ENCODE data around the gene AFP.
"Not testable (repeated sequence)": the region's sequence is repeated elsewhere in the genome, so short reads cannot be mapped to it uniquely, and the experiment has no call there.

The AFP gene

DNA sequence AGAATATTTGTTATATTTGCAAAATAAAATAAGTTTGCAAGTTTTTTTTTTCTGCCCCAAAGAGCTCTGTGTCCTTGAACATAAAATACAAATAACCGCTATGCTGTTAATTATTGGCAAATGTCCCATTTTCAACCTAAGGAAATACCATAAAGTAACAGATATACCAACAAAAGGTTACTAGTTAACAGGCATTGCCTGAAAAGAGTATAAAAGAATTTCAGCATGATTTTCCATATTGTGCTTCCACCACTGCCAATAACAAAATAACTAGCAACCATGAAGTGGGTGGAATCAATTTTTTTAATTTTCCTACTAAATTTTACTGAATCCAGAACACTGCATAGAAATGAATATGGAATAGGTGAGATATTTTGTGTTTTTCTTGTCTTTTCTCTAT lies at the start of gene AFP:
Gene AFP, plus strand, starts transcription at position 238 of the 400 bp plus-strand sequence. Its CDS starts 42 bp downstream, at position 280.
- H3K4me3 ChIP-seq (ENCODE audit: low read depth, low read length), result no peak within 1 kb of the TSS
- no peak for DNase-seq (ENCODE audit: low read depth)

DNA sequence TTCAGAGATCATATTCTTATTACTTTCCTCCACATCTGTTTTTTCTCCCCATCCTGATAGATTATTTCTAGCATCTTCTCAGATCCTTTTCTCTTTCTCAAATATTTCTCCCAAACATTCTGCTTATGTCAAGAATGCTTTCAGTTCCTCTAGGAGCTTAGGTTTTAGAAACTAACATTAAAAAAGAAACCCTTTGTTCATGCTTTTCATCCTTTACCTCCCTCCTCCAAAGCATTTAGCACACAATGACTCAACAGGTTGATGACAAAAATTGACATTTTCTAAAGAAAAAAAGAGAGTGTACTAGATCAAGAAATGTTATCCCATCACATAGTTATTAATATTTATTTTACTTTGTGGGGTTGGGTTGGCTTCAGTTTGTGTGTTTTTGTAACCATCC lies 48.5 kb upstream of the AFP start:
- DNase-seq (ENCODE audit: low read depth), result no peak
- no peak overlapping the region for H3K4me3 ChIP-seq (ENCODE audit: low read depth, low read length)

DNA sequence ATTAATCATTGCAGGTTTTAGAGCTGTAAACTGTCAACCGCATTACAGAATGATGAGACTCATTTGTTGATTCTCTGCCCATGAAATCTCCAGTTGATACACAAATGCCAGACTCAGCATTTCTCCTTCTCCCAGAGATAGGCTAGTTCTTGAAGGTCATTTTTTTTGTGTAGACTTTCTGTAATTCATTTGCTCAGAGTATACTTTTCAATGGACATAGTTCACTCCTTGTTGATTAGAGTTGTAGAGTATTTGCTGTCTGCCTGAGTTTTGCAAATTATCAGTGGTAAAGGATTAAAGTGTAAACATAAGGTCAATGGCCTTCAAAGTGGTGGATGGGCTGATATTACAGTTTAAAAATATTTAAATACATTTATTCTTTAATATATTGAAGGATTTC lies 47.1 kb upstream of the AFP start:
- DNase-seq (ENCODE audit: low read depth), result no peak
- H3K4me3 ChIP-seq (ENCODE audit: low read depth, low read length), result no peak overlapping the region

DNA sequence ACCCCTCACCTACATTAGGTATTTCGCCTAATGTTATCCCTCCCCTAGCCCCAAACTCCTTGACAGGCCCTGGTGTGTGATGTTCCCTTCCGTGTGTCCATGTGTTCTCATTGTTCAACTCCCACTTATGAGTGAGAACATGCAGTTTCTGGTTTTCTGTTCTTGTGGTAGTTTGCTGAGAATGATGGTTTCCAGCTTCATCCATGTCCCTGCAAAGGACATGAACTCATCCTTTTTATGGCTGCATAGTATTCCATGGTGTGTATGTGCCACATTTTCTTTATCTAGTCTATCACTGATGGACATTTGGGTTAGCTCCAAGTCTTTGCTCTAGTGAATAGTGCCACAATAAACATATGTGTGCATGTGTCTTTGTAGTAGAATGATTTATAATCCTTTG lies 46.4 kb upstream of the AFP start:
- DNase-seq (ENCODE audit: low read depth); H3K4me3 ChIP-seq (ENCODE audit: low read depth, low read length): not testable (repeated sequence)

DNA sequence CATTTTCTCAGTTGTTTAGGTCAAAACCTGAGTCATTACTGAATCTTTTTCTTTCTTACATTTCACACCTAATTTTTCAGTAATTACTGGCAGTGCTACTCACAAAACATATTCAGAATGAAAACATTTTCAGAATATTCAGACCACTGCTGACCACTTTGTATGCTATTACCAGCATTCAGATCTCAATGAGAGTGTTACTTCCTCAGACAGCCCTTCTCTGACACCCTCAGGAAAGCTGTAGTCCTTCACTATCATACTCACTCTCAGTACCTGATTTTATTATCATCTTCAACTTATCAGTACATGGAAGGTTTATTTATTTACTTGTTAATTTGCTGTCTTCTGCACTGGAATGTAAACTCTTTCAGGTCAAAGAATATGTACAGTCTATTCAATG lies 44.2 kb upstream of the AFP start:
- no peak overlapping the region for H3K4me3 ChIP-seq (ENCODE audit: low read depth, low read length)
- DNase-seq (ENCODE audit: low read depth), result no peak

DNA sequence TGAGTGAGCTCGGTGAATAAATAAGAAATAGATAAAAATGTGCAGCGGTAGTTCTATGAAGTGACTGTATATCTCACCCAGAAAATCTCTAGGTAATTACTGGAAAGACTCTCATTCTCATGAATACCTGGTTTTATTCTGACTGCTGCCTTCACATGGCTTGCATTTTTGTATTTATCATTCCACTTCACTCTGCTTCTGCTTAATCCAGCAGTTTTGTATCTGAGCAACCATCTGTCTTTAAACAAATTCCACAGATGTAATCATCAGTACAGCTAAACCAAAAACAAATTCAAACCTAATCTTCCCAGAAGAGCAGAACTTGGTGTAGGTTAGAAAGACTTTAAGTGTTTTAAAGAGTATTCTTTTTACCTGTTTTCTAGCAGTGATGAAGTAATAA lies 43.1 kb upstream of the AFP start:
- no peak for DNase-seq (ENCODE audit: low read depth)
- no peak overlapping the region for H3K4me3 ChIP-seq (ENCODE audit: low read depth, low read length)

DNA sequence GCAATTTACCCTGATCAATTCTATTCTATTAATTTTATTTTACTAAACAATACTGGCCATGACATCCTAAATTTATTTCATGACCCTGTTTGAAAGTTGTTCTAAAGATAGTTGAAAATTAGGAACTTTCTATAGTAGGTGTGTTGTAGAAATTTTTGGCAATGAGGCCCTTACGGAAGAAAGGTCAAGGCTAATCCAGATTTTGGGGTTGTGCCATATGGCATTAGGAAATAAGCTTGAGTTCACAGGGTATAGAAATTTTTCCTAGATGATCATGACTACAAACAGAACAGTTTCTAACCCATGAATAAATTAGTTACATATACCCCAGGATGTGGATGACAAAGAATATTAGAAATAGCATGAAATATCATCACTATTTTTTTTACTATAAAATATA lies 39.7 kb upstream of the AFP start:
- DNase-seq (ENCODE audit: low read depth), result no peak
- H3K4me3 ChIP-seq (ENCODE audit: low read depth, low read length), result no peak overlapping the region

DNA sequence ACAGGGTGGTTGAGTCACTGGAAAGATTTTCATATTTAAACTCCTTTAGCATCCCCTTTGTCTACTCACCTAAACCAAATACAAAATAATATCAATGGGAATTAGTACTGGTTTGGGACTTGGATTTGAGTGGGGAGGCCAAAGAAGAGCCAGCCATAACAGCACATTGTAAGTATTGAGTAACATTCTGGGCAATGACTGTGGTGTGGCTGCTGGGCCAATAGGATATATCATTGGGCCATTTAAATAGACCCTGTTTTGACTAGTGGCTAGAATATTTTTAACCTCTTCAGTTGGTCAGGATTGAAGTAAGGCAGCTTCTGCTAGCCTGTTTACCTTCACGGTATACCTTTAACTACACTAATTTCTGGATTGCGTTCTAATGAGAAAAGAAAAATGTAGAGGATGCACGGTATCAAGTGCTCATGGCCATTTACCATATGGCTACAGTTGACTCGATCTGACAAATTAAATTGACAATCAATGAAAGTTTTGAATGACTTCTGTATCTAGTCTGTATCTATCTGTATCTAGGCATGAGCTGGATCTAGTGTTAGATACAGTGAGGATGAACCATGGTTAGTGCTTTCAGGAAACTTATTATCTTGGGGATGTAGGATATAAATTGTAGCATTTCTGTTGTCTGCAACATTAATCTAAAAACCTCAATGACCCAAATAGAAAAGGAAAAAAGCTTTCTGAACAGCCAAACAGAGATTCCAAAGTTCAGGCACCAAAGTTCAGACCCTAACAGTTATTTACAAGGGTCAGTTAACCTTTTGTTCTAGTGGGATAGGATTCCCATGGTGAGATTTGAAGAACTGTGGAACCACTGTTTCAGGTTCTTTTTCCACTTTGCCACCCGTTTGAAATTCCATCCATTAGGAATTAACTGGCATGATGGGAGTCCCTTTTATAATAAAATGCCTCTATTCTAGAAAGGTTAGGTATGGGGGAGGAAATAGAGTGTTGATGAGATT lies 38.7 kb upstream of the AFP start:
- no peak for DNase-seq (ENCODE audit: low read depth)
- H3K4me3 ChIP-seq (ENCODE audit: low read depth, low read length), result no peak overlapping the region

DNA sequence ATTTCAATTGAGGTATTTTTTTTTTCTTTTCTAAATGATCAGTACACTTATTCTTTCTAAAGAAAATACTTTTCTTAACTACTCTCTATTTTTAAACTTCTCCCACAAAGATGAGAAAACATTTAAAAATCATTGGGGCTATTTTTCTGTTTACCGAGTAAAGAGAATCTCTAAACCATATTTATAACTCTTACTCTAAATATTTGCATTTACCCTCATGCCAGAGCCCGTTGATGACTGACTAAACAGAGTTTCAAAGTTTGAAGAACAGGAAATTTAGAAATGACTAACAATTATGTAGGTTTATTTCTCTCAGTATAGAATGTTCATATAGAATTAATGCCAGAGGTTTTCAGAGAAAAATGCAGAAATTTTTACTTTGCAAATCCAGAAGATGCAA lies 34.6 kb upstream of the AFP start:
- DNase-seq (ENCODE audit: low read depth), result no peak
- H3K4me3 ChIP-seq (ENCODE audit: low read depth, low read length), result no peak overlapping the region

DNA sequence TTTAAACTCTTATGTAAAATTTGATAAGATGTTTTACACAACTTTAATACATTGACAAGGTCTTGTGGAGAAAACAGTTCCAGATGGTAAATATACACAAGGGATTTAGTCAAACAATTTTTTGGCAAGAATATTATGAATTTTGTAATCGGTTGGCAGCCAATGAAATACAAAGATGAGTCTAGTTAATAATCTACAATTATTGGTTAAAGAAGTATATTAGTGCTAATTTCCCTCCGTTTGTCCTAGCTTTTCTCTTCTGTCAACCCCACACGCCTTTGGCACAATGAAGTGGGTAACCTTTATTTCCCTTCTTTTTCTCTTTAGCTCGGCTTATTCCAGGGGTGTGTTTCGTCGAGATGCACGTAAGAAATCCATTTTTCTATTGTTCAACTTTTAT lies 32.0 kb upstream of the AFP start, which contains the start of gene ALB:
Gene ALB, plus strand, starts transcription at position 246 of the 400 bp plus-strand sequence. Its CDS starts 41 bp downstream, at position 287.
- DNase-seq (ENCODE audit: low read depth), result no peak
- no peak within 1 kb of the TSS for H3K4me3 ChIP-seq (ENCODE audit: low read depth, low read length)

DNA sequence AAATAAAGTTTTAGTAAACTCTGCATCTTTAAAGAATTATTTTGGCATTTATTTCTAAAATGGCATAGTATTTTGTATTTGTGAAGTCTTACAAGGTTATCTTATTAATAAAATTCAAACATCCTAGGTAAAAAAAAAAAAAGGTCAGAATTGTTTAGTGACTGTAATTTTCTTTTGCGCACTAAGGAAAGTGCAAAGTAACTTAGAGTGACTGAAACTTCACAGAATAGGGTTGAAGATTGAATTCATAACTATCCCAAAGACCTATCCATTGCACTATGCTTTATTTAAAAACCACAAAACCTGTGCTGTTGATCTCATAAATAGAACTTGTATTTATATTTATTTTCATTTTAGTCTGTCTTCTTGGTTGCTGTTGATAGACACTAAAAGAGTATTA lies 31.6 kb upstream of the AFP start:
- DNase-seq (ENCODE audit: low read depth), result no peak
- no peak overlapping the region for H3K4me3 ChIP-seq (ENCODE audit: low read depth, low read length)

DNA sequence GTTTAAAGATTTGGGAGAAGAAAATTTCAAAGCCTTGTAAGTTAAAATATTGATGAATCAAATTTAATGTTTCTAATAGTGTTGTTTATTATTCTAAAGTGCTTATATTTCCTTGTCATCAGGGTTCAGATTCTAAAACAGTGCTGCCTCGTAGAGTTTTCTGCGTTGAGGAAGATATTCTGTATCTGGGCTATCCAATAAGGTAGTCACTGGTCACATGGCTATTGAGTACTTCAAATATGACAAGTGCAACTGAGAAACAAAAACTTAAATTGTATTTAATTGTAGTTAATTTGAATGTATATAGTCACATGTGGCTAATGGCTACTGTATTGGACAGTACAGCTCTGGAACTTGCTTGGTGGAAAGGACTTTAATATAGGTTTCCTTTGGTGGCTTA lies 30.9 kb upstream of the AFP start:
- no peak for DNase-seq (ENCODE audit: low read depth)
- no peak overlapping the region for H3K4me3 ChIP-seq (ENCODE audit: low read depth, low read length)

DNA sequence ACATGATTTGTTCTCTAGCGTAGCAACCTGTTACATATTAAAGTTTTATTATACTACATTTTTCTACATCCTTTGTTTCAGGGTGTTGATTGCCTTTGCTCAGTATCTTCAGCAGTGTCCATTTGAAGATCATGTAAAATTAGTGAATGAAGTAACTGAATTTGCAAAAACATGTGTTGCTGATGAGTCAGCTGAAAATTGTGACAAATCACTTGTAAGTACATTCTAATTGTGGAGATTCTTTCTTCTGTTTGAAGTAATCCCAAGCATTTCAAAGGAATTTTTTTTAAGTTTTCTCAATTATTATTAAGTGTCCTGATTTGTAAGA lies 29.5 kb upstream of the AFP start:
- no peak overlapping the region for H3K4me3 ChIP-seq (ENCODE audit: low read depth, low read length)
- no peak for DNase-seq (ENCODE audit: low read depth)

DNA sequence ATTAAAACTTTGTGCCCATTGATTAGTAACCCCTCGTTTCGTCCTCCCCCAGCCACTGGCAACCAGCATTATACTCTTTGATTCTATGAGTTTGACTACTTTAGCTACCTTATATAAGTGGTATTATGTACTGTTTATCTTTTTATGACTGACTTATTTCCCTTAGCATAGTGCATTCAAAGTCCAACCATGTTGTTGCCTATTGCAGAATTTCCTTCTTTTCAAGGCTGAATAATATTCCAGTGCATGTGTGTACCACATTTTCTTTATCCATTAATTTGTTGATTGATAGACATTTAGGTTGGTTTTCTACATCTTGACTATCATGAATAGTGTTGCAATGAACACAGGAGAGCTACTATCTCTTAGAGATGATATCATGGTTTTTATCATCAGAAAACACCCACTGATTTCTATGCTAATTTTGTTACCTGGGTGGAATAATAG lies 28.8 kb upstream of the AFP start:
- DNase-seq (ENCODE audit: low read depth), result no peak

DNA sequence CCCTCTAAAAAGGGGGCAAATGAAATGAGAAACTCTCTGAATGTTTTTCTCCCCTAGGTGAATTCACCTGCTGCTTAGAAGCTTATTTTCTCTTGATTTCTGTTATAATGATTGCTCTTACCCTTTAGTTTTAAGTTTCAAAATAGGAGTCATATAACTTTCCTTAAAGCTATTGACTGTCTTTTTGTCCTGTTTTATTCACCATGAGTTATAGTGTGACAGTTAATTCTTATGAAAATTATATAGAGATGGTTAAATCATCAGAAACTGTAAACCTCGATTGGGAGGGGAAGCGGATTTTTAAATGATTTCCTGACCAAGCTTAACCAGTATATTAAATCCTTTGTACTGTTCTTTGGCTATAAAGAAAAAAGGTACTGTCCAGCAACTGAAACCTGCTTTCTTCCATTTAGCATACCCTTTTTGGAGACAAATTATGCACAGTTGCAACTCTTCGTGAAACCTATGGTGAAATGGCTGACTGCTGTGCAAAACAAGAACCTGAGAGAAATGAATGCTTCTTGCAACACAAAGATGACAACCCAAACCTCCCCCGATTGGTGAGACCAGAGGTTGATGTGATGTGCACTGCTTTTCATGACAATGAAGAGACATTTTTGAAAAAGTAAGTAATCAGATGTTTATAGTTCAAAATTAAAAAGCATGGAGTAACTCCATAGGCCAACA lies 27.7 kb upstream of the AFP start:
- no peak overlapping the region for H3K4me3 ChIP-seq (ENCODE audit: low read depth, low read length)
- no peak for DNase-seq (ENCODE audit: low read depth)

More for the DNA sequence above, 28.8 kb upstream of the AFP start:
- no peak overlapping the region for H3K4me3 ChIP-seq (ENCODE audit: low read depth, low read length)

DNA sequence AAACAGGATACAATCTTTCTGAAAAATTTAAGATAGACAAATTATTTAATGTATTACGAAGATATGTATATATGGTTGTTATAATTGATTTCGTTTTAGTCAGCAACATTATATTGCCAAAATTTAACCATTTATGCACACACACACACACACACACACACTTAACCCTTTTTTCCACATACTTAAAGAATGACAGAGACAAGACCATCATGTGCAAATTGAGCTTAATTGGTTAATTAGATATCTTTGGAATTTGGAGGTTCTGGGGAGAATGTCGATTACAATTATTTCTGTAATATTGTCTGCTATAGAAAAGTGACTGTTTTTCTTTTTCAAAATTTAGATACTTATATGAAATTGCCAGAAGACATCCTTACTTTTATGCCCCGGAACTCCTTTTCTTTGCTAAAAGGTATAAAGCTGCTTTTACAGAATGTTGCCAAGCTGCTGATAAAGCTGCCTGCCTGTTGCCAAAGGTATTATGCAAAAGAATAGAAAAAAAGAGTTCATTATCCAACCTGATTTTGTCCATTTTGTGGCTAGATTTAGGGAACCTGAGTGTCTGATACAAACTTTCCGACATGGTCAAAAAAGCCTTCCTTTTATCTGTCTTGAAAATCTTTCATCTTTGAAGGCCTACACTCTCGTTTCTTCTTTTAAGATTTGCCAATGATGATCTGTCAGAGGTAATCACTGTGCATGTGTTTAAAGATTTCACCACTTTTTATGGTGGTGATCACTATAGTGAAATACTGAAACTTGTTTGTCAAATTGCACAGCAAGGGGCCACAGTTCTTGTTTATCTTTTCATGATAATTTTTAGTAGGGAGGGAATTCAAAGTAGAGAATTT lies 26.8 kb upstream of the AFP start:
- no peak overlapping the region for H3K4me3 ChIP-seq (ENCODE audit: low read depth, low read length)
- DNase-seq (ENCODE audit: low read depth), result no peak

DNA sequence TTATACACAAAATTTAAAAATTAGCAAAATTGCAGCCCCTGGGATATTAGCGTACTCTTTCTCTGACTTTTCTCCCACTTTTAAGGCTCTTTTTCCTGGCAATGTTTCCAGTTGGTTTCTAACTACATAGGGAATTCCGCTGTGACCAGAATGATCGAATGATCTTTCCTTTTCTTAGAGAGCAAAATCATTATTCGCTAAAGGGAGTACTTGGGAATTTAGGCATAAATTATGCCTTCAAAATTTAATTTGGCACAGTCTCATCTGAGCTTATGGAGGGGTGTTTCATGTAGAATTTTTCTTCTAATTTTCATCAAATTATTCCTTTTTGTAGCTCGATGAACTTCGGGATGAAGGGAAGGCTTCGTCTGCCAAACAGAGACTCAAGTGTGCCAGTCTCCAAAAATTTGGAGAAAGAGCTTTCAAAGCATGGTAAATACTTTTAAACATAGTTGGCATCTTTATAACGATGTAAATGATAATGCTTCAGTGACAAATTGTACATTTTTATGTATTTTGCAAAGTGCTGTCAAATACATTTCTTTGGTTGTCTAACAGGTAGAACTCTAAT lies 26.0 kb upstream of the AFP start:
- no peak overlapping the region for H3K4me3 ChIP-seq (ENCODE audit: low read depth, low read length)
- no peak for DNase-seq (ENCODE audit: low read depth)

DNA sequence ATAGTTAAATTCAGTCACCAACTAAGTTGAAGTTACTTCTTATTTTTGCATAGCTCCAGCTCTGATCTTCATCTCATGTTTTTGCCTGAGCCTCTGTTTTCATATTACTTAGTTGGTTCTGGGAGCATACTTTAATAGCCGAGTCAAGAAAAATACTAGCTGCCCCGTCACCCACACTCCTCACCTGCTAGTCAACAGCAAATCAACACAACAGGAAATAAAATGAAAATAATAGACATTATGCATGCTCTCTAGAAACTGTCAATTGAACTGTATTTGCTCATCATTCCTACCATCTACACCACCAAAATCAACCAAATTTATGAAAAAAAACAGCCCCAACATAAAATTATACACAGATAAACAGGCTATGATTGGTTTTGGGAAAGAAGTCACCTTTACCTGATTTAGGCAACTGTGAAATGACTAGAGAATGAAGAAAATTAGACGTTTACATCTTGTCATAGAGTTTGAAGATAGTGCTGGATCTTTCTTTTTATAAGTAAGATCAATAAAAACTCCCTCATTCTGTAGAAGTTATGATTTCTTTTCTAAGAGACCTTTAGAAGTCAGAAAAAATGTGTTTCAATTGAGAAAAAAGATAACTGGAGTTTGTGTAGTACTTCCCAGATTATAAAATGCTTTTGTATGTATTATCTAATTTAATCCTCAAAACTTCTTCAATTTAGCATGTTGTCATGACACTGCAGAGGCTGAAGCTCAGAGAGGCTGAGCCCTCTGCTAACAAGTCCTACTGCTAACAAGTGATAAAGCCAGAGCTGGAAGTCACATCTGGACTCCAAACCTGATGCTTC lies 24.9 kb upstream of the AFP start:
- no peak for DNase-seq (ENCODE audit: low read depth)
- no peak overlapping the region for H3K4me3 ChIP-seq (ENCODE audit: low read depth, low read length)
